Upper lobe of left lung (tissue), 4 donors: ENCODE results near the gene S1PR3.

Source experiments
- POLR2A ChIP-seq, 4 donors: fragments of 450-650 bp; IDR thresholded peaks; one replicate each; pipeline ENCODE4 v1.5.1; 2016 to 2017; ENCODE audit warnings: antibody characterized with exemption in 4 of 4, mild to moderate bottlenecking in 2 of 4
- TF ChIP-seq, protein P1 (sequence below), 6 experiments: fragments of 450-650 bp in 4 of 6; fragments of 200-600 bp in 2 of 6; sonication (generic) in 2 of 6; IDR thresholded peaks; one replicate each; pipeline ENCODE4 v1.5.1; 2016 to 2019; ENCODE audit warnings: antibody characterized with exemption in 6 of 6

DNA sequence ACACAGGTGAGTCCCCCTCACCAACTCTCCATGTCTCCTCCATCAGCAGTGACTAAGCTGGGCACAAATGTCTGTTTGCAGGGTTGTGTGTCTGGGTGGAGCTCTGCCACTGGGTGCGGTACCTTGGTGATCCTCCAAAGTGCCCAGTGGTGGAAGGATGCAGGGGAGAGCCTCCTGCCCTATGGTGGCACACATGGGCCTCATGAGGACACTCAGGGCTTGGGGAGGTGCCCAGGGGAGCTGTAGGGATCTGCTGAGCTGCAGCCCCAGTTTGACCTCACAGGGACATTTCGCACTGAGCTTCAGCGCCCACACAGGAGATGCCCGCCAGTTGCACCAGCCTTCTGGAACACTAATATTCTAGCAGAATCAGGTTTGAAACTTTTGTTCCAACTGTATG lies 29.5 kb downstream of the S1PR3 start:
- no peak for TF ChIP-seq POLR2A (IDR thresholded peaks at IDR 0.05)
- TF ChIP-seq, protein P1, sequence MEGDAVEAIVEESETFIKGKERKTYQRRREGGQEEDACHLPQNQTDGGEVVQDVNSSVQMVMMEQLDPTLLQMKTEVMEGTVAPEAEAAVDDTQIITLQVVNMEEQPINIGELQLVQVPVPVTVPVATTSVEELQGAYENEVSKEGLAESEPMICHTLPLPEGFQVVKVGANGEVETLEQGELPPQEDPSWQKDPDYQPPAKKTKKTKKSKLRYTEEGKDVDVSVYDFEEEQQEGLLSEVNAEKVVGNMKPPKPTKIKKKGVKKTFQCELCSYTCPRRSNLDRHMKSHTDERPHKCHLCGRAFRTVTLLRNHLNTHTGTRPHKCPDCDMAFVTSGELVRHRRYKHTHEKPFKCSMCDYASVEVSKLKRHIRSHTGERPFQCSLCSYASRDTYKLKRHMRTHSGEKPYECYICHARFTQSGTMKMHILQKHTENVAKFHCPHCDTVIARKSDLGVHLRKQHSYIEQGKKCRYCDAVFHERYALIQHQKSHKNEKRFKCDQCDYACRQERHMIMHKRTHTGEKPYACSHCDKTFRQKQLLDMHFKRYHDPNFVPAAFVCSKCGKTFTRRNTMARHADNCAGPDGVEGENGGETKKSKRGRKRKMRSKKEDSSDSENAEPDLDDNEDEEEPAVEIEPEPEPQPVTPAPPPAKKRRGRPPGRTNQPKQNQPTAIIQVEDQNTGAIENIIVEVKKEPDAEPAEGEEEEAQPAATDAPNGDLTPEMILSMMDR (IDR thresholded peaks at IDR 0.05): no peak
